NCI-H526 treated with DMSO at 0.1 percent for 48 hours (cell line): ENCODE data around the gene ITPRIP.
A peak's percentile ranks its signal among the peaks of the same experiment; 100 is the strongest.

ENCODE experiments used
- DNase-seq: peaks from one replicate; lab custom pipeline; 2025; lab: John Stamatoyannopoulos, UW

Gene ITPRIP

DNA sequence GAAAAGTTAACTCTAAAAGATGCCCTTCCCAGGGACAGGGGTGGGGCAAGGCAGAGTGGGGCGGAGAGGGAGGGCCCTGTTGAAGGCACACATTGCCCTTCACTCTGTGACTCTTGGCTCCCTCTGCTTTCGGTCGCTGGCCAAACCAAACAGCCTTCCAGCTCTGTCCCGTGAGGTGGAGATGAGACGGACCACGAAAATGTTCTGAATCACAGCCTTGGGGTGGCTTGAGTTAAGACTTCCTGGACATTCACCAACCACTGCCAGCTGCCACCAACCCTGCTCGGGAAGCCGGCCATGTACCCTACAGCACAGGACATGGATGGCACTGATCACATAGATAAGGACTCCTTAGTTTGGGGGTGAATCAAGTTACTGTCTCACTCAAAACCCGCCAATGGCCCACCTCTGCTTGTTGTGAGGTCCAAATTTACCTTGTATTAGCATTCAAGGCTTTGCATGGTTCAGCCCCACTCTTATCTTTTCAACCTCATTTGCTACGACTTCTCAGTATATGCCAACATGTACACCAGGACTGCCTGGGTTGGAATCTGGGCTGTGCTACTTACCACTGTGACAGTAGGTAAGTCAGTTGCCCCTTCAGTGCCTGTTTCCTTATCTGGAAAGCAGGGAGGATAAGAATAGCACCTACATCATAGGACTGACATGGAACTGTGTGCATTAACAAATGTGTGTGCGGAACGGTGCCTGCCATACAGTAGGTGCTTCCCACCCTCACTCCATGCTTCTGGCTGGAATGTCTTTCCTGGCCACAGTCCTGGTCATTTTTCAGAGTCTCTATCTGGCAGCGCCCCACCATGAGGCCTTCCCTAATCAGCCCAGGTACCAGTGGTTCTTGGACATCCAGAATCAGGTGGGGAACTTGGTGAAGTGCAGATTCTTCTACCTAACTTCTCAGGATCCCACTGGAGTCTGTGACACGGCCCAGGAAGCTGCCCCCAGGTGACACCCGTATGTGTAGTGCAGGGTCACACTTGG lies 28.0 kb downstream of the ITPRIP start:
- no peak for DNase-seq

- DNase-seq, result no peak
These were observed 29.8 kb downstream of the ITPRIP start for GRCh38 chr10:104308439-104308903.

GRCh38 chr10:104307576-104308438 lies 30.5 kb downstream of the ITPRIP start:
- DNase-seq, result no peak

- DNase-seq, result no peak
These were observed 31.4 kb downstream of the ITPRIP start for GRCh38 chr10:104306897-104307296.

DNA sequence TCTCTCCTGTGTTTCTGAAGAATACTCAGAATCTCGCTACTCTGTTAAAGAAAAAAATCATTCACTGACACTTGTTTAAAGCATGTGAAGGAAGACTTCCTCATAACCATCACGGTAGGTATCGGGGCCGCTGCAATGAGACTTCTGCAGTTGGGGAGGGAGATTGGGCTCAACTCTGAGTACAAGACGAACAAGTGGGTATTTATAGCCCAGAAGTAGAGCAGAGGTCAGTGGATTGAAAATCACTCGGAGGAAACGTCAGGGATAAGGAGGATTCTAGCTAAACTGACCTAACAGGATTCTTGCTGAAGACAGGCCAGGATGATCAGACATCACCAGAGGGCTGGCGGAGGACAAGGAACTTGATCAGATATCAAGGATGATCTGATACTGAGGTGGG lies 33.3 kb downstream of the ITPRIP start:
- DNase-seq, result no peak

DNA sequence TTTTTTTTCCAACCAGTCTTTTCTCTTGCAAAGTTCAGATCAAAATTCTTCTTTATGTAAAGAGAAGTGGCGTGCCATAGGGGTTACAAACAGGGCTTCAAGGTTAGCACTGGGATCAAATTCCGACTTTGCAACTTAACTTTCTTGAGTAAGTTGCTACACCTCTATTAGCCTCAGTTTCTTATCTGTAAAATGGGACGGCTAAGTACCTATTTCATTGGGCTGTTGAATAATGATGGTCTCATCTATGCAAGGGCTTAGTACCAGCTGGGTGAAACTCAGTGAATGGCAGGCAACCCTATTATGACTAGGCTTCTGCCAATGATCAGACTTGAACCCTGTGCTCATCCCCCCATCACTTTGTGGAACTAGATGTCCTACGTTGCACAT lies 33.9 kb downstream of the ITPRIP start:
- no peak for DNase-seq

GRCh38 chr10:104303594-104304355 lies 34.5 kb downstream of the ITPRIP start:
- DNase-seq, result no peak

GRCh38 chr10:104301907-104302690 lies 36.2 kb downstream of the ITPRIP start:
- no peak for DNase-seq

- no peak for DNase-seq
These were observed 37.5 kb downstream of the ITPRIP start for GRCh38 chr10:104300736-104301292.

GRCh38 chr10:104300002-104300735 lies 38.1 kb downstream of the ITPRIP start:
- DNase-seq, result no peak

GRCh38 chr10:104299031-104299904 lies 39.0 kb downstream of the ITPRIP start:
- DNase-seq, result no peak

DNA sequence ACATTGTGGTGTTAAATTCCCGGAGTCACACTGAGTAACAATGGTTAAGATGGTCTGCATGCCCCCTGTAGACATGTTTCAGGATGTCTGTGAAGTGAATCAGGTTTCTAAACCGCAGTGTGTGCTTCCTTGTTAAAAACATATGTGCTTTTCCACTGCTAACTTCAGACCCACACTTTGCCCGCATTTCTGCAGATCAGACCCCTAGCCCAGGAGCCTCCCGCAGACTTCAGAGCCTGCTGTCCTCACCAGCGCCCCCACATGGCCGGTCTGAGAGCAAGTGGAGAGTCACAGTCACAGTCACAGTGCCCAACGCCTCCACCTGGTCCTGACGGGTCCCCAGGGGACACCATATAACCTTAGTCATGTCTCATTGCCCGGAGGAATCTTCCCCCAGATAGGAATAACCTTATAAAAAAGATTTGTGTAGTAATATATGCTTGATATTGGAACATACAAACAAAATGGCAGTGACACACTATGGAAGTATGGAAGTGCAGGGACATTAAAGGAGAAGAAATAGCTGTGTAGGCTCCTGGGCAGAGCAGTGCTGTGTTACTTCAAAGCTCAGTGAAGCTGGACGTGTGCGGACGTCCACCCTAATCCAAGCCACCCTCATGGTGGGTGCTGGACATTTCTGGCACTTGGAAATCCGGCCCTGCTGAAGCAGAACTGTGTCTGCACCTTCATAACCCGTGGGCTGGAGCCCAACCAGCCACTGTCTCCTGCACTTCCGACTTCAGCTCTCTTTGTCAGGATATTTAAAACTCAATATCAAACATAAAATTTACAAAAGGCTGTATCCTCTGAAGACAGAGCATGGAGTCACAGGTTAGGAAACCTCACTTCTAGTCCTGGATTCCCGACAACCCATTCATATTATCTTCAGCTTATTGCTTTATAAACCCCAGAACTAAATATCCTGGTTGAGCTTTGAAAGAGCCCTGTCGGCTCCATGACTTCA lies 40.3 kb downstream of the ITPRIP start:
- DNase-seq, result no peak

DNA sequence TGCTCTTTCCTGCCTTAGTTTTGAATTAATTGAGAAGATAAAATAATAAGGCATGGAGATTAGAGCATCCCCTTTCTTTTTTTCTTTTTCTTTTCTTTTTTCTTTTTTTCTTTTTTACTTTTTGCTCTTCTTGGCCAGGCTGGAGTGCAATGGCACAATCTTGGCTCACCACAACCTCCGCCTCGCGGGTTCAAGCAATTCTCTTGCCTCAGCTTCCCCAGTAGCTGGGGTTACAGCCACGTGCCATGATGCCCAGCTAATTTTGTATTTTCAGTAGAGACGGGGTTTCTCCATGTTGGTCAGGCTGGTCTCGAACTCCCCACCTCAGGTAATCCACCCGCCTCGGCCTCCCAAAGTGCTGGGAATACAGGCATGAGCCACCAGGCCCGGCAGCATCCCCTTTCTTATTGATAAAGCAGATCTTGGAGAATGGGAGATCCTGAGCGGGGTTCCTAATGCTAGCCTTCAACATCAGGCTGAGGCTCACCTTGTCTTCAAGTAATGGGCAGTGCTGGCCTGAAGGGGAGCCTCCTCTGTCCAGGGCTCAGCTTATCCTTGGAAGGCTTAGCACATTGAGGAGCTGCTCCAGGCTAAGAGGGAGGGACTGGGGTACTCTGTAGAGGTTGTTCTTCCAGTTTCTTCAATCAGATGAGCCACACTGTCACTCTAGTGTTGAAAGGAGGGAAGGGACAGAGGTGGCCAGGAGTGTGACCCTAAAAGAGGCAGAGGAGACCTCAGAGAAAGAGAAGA lies 41.4 kb downstream of the ITPRIP start:
- DNase-seq, result no peak

GRCh38 chr10:104293781-104294321 lies 44.4 kb downstream of the ITPRIP start:
- DNase-seq, result no peak

DNA sequence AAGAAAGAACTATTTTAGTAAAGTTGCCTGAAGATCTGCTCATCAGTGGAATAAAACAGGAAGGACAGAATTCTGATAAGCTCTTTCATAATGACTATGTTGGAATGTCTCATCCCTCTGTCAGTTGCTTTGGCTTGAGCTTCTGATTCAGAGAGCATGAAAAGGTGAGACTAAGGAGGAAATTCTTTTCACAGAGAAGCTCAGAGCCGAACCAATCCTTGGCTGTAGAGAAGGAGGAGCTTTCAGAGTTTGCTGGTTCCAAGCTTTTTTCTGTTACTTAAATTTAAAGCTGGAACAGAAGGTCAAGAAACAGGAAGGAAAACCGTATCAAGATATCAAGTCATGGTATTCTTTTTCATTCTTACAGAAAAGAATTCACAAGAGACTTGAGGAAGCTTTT lies 45.3 kb downstream of the ITPRIP start:
- DNase-seq, result no peak

- DNase-seq, result peak; percentile 9
These were observed 46.8 kb downstream of the ITPRIP start for GRCh38 chr10:104291439-104291951.

GRCh38 chr10:104288355-104288754 lies 49.9 kb downstream of the ITPRIP start:
- DNase-seq, result no peak
